ENCODE results near the gene DNAH17. TPM values are rescaled to one million over a fixed set of nuclear protein-coding genes. Genes with fewer than 3 reads are reported as not detected.

DNAH17 gene
- total and polyA plus RNA-seq, 2 of the 8 experiments (the other 6 are each of a cell fraction or from before 2014, with no cell fraction given): 0.14 to 0.67 TPM

- Histone ChIP-seq H2BK5ac (ENCODE audit: low read depth, low read length) (no peak overlapping the region), H3K14ac (ENCODE audit: insufficient read length) (no peak overlapping the region), H2AK5ac (ENCODE audit: low read depth, low read length) (no peak overlapping the region), H3K18ac (ENCODE audit: extremely low read depth, low read length) (no peak overlapping the region), H2BK12ac (ENCODE audit: low read depth, low read length) (no peak overlapping the region), H4K8ac (ENCODE audit: extremely low read depth, insufficient read depth, low read length) (no peak overlapping the region), H3K4ac (replicated peaks; ENCODE audit: insufficient read length, low read depth, low read length) (no peak overlapping the region), H3K4me2 (ENCODE audit: insufficient read depth in 1 of 2, low read depth in 2 of 2, low read length in 2 of 2) (no peak overlapping the region), H3K9me3 (ENCODE audit: insufficient read depth in 2 of 2, low read depth in 1 of 2, low read length in 1 of 2) (no peaks in the 10 kb centered on the region), H3K23me2 (ENCODE audit: low read depth, low read length) (0 out of 2 replicates have a peak, but pooled peaks cover 3% of the 10 kb centered on the region), H3K9ac (replicated peaks in 1 of 4; ENCODE audit: extremely low read depth in 1 of 4, low read depth in 3 of 4, low read length in 3 of 4) (no peak overlapping the region), H4K20me1 (replicated peaks in 1 of 2; ENCODE audit: control insufficient read depth in 1 of 2, insufficient read depth in 2 of 2, low read length in 2 of 2) (no peaks in the 10 kb centered on the region), H4K91ac (replicated peaks; ENCODE audit: insufficient read length, low read length) (no peak overlapping the region), H3K4me3 (ENCODE audit: extremely low read depth in 1 of 4, insufficient read depth in 2 of 4, low read depth in 3 of 4, low read length in 4 of 4) (no peak overlapping the region), H2BK20ac (ENCODE audit: low read length) (no peak overlapping the region), H3K36me3 (ENCODE audit: control insufficient read depth in 2 of 4, insufficient read depth in 4 of 4, low read length in 3 of 4) (no peaks in the 10 kb centered on the region), H3K79me2 (ENCODE audit: control insufficient read depth in 1 of 2, insufficient read depth in 2 of 2, low read length in 2 of 2) (no peaks in the 10 kb centered on the region), H3K27me3 (replicated peaks in 1 of 4; ENCODE audit: control insufficient read depth in 3 of 4, extremely low read depth in 1 of 4, insufficient read depth in 3 of 4, low read length in 3 of 4) (no peaks in the 10 kb centered on the region; a peak in 1 of 7 replicates), H2BK120ac (replicated peaks; ENCODE audit: low read depth, low read length) (no peak overlapping the region), H3K4me1 (replicated peaks in 1 of 4; ENCODE audit: control insufficient read depth in 3 of 4, insufficient read depth in 4 of 4, low read length in 3 of 4) (no peaks in the 10 kb centered on the region), H4K5ac (ENCODE audit: insufficient read length, low read depth, low read length) (no peak overlapping the region), H3K56ac (replicated peaks; ENCODE audit: insufficient read length, low read depth, low read length) (no peak overlapping the region), H2AFZ (ENCODE audit: low read length) (no peak overlapping the region), H2BK15ac (ENCODE audit: low read length) (no peak overlapping the region), H3K23ac (ENCODE audit: insufficient read length) (no peak overlapping the region), H3K27ac (ENCODE audit: low read depth, low read length) (no peak overlapping the region), H3K79me1 (ENCODE audit: low read depth, low read length) (no peaks in the 10 kb centered on the region)
- TF ChIP-seq CEBPB (IDR thresholded peaks at IDR 0.05; ENCODE audit: low read depth, low read length): 0 out of 2 replicates have a peak, but pooled peaks have one; percentile 30
- TF ChIP-seq ATF3 (IDR thresholded peaks at IDR 0.05; ENCODE audit: insufficient read depth, low read depth, low read length): no peak
- no peak for TF ChIP-seq HDAC2 (IDR thresholded peaks at IDR 0.05; ENCODE audit: borderline replicate concordance in 1 of 2, low read depth in 2 of 2, low read length in 2 of 2)
- DNase-seq (ENCODE audit: low read depth in 1 of 2, low spot score in 2 of 2) (no peak), FAIRE-seq (no peak)
- 87% methylated on average over 16 of the region's 16 CpGs; no CpG with 5 or more reads in 1 of the 2 experiments for WGBS, 2 experiments (ENCODE audit: extremely low coverage in 1 of 2, insufficient coverage in 1 of 2, insufficient read length in 1 of 2, insufficient replicate concordance in 2 of 2, low coverage in 1 of 2, low lambda C conversion rate in 2 of 2, missing lambda C conversion rate in 1 of 2)
- CTCF ChIA-PET (ENCODE audit: partially characterized antibody): interaction anchor here (0.9 to 10.2 kb wide), 4 partner anchors 9 to 140 kb away, joined by 3 to 56 read pairs (median 3); no protein-coding TSS in a partner anchor
- POLR2A ChIA-PET (ENCODE audit: partially characterized antibody): interaction anchor here (1.0 kb wide), 1 partner anchor 15 kb away, joined by 3 read pairs; no protein-coding TSS in a partner anchor
Observed at GRCh38 chr17:78568494-78569115, 8.6 kb downstream of the DNAH17 start.
